GM18511 (cell line): ENCODE measurements around the gene CCM2.
A peak's percentile ranks its signal among the peaks of the same experiment; 100 is the strongest.
"Not testable (repeated sequence)": the region's sequence is repeated elsewhere in the genome, so short reads cannot be mapped to it uniquely, and the experiment has no call there.

ENCODE experiments used
- ATAC-seq: cut with Tn5 transposase; IDR thresholded peaks from one replicate; pipeline ENCODE4 v1.9.1; 2021; ENCODE audit warnings: mild to moderate bottlenecking, moderate library complexity; ENCODE audit not compliant: unreplicated experiment

CCM2 gene

DNA sequence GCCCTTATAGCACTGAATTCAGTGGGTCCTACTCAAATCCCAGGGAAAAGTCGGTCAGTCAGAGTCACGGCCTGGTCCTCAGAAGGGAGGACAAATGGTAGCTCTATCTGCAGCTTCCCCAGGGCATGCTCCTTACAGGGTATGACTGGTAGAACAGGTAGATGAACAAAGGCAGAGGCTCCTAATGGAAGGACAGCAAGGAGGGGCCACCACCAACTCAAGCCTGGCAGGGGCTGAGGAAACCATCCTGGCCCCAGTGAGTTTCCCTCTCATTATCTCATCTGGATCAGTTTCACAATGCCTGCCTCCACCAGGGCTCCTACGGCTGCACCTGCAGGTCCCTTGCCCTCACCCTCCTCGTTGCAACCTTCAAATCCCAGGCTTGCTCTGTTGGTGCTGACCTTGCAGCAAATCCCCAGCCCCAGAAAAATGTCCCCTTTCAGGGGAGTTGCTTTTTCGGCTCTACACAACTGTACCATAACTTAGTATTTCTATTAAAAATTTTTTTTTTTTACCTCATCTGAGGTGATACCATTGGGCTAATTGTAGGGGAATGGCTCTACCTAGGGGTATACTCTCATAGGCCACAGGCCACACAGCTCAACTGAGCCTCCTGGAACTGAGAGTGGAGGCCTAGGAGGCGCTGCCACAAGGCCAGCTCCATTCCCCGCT, 18.8 kb upstream of the CCM2 start:
- ATAC-seq: peak; percentile 2

GRCh38 chr7:44982535-44982923, 17.5 kb upstream of the CCM2 start:
- ATAC-seq: no peak

DNA sequence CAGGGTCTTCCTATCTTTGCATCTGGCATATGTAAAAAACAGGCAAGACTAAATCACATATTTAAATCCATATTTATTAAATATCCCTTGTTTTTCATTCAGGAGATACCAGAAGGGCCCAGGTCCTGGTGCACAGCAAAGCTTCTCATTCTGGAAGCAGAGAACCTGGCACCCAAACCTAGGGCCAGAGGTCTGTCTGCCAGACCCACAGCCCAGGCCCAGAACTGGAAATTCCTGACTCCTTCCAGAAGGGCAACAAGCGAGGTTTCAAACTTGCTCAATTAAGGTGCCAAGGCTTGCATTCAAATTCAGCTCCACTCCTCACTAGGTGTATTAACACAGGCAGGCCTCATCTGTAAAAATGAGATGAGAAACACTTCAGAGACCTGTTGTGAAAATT, 17.0 kb upstream of the CCM2 start:
- no peak for ATAC-seq

- no peak for ATAC-seq
Measured at GRCh38 chr7:44983742-44984477, 16.1 kb upstream of the CCM2 start.

- no peak for ATAC-seq
Measured at GRCh38 chr7:44984478-44984758, 15.6 kb upstream of the CCM2 start.

DNA sequence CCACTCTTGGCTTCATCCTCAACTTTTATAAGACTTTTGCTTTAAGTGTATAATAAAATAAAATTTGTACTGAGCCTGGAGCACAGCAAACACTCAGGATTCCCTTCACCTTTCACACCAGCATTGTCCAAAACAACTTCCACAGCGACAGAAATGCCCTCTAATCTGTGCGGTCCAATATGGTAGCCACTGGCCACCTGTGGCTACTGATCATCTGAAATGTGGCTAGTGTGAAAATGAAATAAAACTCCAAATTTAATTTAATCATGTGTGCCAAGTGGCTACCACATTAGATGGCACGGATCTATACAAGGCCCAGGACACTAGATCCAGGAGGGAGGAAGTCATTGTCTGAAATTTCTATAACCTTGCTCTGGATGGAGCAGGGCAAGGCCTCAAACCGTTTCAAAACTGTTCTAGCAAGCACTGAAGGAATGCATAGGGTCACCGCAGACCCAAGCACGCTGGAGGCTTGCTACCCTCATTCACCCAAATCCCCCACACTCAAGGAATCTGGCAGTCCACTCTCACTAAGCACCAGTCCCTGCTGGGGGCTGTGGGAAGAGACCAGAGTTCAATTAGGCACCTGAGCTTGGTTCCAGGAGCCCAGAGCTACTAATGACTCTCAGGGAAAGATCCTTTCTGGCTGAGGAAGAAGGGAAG, 14.8 kb upstream of the CCM2 start:
- no peak for ATAC-seq

DNA sequence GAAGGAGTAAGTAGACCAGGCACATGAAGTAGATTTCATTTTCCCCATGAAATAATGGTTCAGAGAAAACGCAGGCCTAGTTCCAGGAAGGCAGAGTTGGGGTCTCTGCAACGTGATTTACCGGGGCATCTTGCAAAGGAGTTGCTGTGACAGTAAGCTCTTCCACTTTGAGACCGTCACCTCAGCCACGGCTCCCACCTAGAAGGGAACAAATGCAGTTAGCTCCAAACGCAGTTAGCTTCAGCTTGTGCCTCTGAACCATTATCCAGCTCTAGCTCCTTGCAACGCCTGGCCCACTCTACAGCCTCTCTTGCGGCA, 14.1 kb upstream of the CCM2 start:
- ATAC-seq: no peak

DNA sequence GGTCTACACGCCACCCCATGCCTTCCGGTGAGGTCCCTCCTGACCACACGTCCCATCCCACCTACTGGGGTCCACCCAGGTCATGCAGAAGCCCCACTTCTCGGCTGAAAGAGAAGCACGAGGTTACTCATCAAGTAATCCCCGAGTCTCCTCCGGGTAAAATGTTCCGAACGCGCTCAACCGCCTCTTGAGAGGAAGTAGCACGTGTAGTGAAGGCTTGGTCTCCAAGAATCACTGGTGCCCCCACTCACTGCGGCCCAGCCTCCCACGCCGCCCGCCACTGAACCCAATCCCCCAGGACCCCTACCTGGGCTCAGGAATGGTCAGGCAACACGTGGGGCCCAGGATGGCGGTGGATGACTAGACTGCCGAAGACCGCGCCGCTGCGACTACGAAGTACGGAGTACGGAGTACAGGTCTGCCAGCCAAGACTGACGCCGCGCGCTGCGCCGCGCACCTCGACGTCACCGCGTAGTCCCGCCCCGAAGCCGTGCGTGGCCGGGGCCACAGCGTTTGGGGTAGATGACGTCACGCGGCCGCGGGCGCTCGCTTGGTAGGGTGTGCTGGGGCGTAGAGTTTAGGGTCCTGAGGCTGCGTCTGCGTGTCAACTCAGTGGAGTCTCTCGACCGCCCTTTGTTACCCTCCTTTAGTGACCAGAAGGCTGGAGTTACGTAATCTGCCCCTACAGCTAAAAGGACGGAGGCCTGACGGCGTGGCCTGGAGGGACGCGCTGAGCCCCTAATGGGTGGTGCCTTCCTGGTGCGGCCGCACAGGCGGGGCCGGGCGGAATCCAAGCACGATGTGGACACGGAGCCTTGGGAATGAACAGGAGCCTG, 13.6 kb upstream of the CCM2 start:
- peak; percentile 97 for ATAC-seq

- no peak for ATAC-seq
Measured at GRCh38 chr7:44987457-44987856, 12.5 kb upstream of the CCM2 start.

- no peak for ATAC-seq
Measured at GRCh38 chr7:44987996-44988395, 12.0 kb upstream of the CCM2 start.

GRCh38 chr7:44988701-44989100, 11.3 kb upstream of the CCM2 start:
- no peak for ATAC-seq

DNA sequence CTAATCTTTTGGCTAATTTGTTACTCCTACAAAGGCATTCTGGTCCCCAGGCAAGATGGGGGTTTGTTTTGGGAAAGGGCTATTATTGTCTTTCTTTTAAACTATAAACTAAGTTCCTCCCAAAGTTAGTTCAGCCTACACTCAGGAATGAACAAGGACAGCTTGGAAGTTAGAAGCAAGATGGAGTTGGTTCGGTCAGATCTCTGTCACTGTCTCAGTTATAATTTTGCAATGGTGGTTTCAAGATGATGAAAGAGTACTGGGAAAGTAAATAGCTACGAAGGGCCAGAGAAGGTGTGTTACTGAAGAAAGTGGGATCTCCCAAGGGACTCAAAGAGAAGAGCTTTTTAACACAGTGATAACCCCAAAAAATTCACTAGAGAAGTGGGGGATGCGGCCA, 10.9 kb upstream of the CCM2 start:
- no peak for ATAC-seq

DNA sequence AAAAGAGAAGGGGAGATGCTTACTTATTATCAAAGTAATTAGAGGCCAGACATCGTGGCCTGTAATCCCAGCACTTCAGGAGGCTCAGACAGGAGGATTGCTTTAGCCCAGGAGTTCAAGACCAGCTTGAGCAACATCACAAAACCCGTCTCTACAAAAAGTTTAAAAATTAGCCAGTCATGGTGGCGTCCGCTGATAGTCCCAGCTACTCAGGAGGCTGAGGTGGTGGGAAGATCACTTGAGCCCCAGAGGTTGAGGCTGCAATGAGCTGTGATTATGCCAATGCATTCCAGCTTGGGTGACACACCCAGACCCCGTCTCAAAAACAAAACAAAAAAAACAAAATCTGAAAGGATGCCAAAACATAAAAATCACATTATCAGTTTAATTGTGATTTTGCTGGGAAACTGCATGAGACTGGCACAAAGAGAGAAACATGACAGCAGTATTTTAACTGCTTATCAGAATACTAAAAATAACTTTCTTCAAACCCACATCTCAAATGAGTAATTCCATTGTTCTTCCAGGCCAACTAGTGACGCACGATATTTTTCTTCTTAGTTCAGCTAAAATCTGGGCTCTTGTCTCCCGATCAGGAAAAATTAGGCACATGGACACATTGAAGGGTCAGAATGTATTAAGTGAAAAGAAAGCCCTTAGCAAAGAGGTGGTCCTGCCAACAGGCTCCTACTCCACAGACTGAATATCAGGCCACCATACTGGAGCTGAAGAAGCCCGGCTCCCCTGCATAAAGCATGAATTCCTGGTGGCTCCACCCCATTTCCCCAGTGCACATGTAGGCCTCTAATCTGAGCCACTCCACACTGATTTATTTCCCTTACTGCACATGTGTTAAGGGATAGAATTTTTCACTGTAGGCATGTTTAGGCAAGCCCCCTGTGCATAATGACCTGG, 9.6 kb upstream of the CCM2 start:
- no peak for ATAC-seq

- not testable (repeated sequence) for ATAC-seq
Measured at GRCh38 chr7:44992004-44992795, 7.8 kb upstream of the CCM2 start.

- no peak for ATAC-seq
Measured at GRCh38 chr7:44994877-44995554, 5.0 kb upstream of the CCM2 start.

DNA sequence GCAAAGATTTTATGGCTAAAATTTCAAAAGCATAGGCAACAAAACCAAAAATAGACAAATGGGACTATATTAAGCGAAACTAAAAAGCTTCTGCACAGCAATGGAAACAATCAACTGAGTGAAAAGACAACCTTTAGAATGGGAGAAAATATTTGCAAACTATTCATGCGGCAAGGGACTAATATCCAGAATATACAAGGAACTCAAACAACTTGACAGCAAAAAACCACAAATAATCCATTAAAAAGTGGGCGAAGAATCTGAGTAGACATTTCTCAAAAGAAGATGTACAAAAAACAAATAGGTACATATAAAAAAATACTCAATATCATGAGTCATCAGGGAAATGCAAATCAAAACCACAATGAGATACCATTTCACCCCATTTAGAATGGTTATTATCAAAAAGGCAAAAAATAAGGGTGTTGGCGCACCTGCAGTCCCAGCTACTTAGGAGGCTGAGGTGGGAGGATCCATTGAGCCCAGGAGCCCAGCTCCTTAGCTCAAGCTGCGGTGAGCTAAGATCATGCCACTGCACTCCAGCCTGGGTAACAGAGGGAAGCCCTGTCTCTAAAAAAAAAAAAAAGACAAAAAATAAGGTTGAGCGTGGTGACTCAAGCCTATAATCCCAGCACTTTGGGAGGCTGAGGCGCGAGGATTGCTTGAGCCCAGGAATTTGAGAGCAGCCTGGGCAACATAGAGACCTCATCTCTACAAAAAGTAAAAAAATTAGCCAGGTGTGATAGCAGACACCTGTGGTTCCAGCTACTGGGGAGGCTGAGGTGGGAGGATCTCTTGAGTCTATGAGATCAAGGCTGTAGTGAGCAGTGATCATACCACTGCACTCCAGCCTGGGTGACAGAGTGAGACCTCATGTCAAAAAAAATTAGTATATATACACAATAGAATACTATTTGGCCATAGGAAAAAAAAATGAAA, 4.2 kb upstream of the CCM2 start:
- peak; percentile 25 for ATAC-seq

DNA sequence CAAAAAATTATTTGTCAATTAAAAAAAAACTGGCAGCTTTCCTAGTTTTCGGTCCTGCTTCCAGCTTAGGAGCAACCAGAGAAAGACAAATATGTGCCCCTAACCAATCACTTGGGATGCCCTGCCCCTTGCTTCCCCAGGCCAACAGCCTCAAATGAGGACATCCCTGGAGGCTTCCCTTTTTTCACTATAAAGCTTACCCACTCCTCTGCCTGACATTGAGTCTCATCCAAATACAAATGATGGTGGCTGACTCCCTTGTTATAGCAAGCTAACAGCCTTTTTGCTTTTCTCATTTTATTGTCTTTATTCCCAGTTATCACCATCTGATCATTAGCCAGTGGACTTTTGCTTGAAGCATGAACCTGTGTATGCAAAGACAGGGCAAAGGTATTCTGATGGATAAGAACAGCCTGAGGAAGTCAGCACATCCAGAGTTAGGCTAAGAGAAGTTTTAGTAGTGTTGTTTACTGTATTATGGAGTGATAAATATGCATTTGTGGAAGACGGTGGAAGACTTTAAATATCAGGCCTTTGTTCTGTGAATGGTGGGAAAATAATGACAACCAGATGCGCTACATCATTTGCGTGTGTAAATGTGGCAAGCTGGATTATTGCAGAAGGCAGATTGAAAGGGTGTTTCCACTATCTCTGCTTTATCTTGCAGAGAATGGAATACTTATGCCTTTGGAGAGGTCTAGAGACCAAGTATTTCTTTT, 1.7 kb upstream of the CCM2 start:
- ATAC-seq: no peak
